GM19238 (cell line): ENCODE measurements around the gene PLAAT2.
"Not testable (repeated sequence)": the region's sequence is repeated elsewhere in the genome, so short reads cannot be mapped to it uniquely, and the experiment has no call there.

Source experiments
- DNase-seq: peaks from one replicate; pipeline ENCODE4 v3.0.0; 2011; ENCODE audit warnings: low spot score; ENCODE audit not compliant: insufficient read length

The PLAAT2 gene

GRCh38 chr11:63578882-63579281 is 15.7 kb upstream of the PLAAT2 start:
- not testable (repeated sequence) for DNase-seq

DNA sequence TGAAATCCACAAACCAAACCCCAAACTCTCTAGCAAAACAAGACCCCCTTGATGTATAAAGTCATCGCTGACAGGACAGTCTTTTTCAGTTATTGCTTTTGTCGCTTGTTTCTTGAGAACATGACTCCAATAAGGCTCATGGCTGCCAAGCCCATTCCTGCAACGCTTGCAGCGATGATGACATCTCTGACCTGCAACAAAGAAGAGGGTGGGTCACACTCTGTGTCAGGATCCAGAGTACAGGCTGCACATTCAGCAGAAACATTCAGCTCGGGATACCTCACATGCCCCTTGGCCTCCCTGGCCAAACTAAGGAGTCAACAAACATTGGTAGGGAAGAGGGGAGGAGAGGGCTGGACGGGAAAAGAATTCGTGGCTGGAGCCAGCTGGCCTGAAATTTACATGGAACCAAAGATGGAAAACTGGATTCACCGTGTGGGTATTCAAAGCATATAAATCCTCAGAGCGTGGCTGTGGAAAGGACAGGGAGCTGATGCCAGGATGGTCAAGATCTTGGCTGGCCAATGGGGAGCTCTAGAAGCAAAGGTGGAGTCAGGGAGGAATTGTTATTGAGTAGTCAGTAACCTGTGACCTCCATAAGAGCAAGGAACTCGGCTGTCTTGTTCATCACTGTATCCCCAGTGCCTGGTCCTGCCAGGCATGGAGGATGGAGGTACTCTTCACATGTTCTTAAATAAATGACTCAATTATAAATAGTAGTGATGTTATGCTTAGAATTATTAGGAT is 11.8 kb upstream of the PLAAT2 start:
- DNase-seq: no peak

GRCh38 chr11:63573881-63574855 is 11.0 kb upstream of the PLAAT2 start:
- no peak for DNase-seq

GRCh38 chr11:63572026-63572688 is 9.0 kb upstream of the PLAAT2 start:
- DNase-seq: no peak

DNA sequence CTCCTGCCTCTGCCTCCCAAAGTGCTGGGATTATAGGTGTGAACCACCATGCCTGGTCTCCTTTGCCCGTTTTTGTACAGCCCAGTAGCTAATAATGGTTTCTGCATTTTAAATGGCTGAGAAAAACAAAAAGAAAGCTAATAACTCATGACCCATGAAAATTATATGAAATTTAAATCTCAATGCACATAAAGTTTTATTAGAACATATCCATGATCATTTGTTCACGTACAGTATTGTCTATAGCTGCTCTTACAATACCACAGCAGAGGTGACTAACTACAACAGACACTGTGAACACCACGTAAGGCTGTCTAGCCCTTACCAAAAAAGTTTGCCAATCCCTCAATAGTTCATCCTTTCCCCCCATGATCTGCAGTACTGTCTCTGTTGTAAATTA is 6.4 kb upstream of the PLAAT2 start:
- DNase-seq: no peak

GRCh38 chr11:63567044-63567840 is 4.1 kb upstream of the PLAAT2 start:
- DNase-seq: no peak

DNA sequence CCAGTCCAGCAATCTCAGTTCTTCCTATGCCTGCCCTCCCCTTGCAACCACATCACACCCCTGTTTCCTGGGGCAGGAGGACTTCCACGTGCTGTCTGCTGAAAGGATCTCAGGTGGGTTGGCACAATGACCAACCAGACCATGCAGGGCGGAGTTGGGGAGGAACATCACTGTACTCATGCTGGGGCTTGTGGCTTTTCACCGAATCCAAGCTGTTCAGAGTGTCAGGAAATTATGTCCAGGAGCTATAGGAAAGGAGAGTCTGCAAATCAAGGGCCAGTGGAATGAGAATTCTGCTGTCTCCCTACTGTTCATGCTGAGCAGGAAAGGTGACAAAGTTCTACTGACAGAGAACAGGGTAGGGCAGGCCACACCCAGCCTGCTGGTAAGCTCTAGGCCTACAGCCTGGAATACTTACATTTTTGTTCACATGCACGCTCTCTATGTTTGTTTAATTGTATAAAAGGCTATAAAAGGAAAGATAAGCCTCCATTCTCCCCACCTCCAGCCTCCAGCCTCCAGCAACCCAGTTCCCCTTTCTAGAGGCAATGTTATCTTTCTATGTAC is 1.7 kb upstream of the PLAAT2 start:
- DNase-seq: no peak

- DNase-seq: peak; percentile 65
Observed at GRCh38 chr11:63564056-63564774, 1.0 kb upstream of the PLAAT2 start.

DNA sequence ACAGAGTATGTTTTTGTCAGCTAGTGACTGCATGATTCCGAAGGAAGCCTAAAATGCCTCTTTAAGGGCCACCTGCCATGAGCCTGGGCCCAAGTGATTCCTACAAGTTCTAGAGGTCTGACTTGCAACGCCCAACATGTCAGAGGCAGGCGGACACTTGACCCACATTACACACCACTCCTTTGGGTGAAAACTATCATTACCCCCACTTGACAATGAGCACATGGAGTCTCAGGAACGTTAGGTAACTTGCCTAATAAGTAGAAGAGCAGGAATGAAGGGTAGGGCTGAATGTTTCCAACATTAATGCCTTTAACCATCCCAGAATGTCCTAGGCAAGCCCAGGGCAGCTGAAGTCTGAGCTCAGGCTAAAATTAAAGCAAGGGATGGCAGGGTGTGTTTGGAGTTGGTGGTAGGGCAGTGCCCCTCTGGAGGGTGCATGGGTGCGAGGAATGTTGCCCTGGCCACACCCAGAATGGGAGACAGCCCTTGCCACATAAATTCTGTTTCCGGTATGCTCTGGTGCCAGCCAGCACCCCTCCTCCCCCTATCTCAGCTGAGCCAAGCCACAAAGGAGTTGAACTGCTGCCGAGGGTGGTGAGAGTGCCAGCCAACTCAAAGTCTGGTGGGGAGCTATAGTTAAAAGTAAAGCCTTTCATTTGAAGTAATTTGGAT is 2.5 kb downstream of the PLAAT2 start:
- DNase-seq: no peak

- no peak for DNase-seq
Observed at GRCh38 chr11:63558459-63559157, 4.6 kb downstream of the PLAAT2 start.

- DNase-seq: no peak
Observed at GRCh38 chr11:63557570-63557969, 5.6 kb downstream of the PLAAT2 start.

GRCh38 chr11:63556404-63557013 is 6.7 kb downstream of the PLAAT2 start:
- DNase-seq: no peak

DNA sequence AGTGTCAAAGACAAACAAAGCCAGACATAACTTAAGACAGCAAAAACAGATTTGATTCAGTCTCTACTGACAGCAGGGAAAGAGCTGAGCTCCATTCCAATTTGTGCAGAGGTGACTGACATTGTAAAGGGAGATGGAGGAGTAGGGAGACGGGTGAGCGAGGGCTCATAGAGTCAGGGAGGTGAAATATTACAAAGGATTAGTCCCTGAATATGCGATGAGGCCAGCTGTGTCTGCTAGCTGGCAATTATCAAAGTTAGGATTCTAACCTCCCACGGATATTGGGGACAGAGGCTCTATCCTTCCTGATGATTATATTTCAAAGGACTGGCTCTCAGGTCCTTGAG is 8.3 kb downstream of the PLAAT2 start:
- DNase-seq: no peak

DNA sequence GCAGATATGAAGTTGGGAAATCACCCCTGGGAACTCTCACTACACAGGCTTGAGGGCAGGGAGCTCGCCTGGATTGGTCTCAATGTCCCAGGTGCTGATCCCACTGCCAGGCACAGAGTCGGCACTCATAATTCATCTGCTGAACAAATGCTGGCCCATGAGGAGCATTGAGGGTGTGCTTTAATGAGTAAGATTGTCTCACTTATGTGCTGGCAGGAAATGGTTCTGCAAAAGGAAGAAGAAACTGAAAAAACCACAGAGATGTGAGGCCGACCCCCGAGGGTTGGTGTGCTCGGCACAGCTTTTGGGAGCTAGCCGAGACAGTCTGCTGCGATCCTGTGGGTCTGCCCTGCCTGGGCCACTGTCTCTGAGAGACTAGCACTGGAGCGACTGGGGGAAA is 9.4 kb downstream of the PLAAT2 start:
- DNase-seq: peak; percentile 75

DNA sequence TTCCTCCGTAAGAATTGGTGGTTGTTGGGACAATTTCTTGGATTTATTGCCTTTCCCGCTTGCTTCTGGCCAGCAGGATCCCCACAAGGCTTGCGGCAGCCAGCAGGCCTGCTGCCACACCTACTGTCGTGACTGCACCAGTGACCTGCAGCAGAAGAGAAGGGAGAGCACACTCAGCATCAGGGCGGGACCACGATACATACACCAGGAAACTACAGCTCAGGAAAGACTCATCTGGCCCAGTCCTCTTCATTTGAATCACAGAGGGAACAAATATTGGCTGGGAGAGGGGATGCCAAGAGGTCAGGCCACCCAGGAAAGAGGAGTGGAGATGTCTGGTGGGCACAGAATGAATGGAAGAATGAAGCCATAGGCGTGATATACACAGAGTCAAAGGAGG is 10.3 kb downstream of the PLAAT2 start:
- no peak for DNase-seq

DNA sequence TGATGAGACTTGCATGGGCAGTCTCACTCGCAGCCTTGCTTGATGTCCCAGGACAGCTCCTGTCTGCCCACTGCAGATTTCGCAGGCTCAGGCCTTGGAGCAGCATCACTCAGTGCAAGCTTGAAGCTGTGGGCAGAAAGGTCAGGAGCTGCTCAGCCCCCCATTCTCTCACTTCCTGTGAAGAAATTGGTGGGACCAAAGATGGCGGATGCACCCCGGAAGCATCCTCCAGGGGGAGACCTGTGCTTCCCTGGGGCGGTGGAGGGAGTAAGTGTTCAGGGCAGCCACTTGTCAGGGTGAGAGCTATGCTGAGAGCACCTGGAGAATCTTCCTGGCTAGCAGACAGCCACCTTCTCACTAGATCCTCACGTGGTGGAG is 11.3 kb downstream of the PLAAT2 start:
- no peak for DNase-seq

GRCh38 chr11:63551091-63551888 is 11.9 kb downstream of the PLAAT2 start:
- no peak for DNase-seq
